ENCODE data around the gene CAV2.

The CAV2 gene

GRCh38 chr7:116518961-116519360, 19.4 kb downstream of the CAV2 start:
- Histone ChIP-seq H3K27me3 (no peaks in the 10 kb centered on the region), H3K27ac (no peak overlapping the region), H3K4me3 (no peak overlapping the region), H3K9me3 (no peaks in the 10 kb centered on the region), H3K36me3 (no peaks in the 10 kb centered on the region), H3K4me1 (peaks cover 0 to 24% (median 0%) of the 10 kb centered on the region in 4 donors)
- intact Hi-C loops (cut with DNase I; ENCODE audit: low total_unique reads), result no loop called here
- no peak for TF ChIP-seq CTCF (IDR thresholded peaks at IDR 0.05)
- no peak for DNase-seq

GRCh38 chr7:116521046-116521664, 21.6 kb downstream of the CAV2 start:
- H3K36me3 ChIP-seq, result no peaks in the 10 kb centered on the region
- no peaks in the 10 kb centered on the region for H3K9me3 ChIP-seq
- no peak for TF ChIP-seq CTCF (IDR thresholded peaks at IDR 0.05)
- intact Hi-C loops (cut with DNase I; ENCODE audit: low total_unique reads), result no loop called here
- no peaks in the 10 kb centered on the region for H3K27me3 ChIP-seq
- peaks cover 0 to 21% (median 0%) of the 10 kb centered on the region in 4 donors for H3K4me1 ChIP-seq
- H3K27ac ChIP-seq, result no peak overlapping the region
- no peak for DNase-seq
- no peak overlapping the region for H3K4me3 ChIP-seq

GRCh38 chr7:116522247-116522646, 22.7 kb downstream of the CAV2 start:
- Histone ChIP-seq H3K4me3 (no peak overlapping the region), H3K4me1 (peaks cover 0 to 21% (median 0%) of the 10 kb centered on the region in 4 donors), H3K27ac (peak overlapping the region in 1 of 2 donors; percentile 7), H3K36me3 (no peaks in the 10 kb centered on the region), H3K27me3 (no peaks in the 10 kb centered on the region), H3K9me3 (no peaks in the 10 kb centered on the region)
- intact Hi-C loops (cut with DNase I; ENCODE audit: low total_unique reads), result no loop called here
- no peak for TF ChIP-seq CTCF (IDR thresholded peaks at IDR 0.05)
- no peak for DNase-seq

- DNase-seq, result no peak
- no peak for TF ChIP-seq CTCF (IDR thresholded peaks at IDR 0.05)
- Histone ChIP-seq H3K36me3 (peaks cover 0 to 5% (median 0%) of the 10 kb centered on the region in 3 donors), H3K4me1 (peaks cover 0 to 32% (median 6%) of the 10 kb centered on the region in 4 donors), H3K27me3 (no peaks in the 10 kb centered on the region), H3K27ac (peak overlapping the region; percentile 93 to 99), H3K9me3 (no peaks in the 10 kb centered on the region), H3K4me3 (peak overlapping the region; percentile 76 to 90)
- intact Hi-C loops (cut with DNase I; ENCODE audit: low total_unique reads), result no loop called here
These were observed 24.7 kb downstream of the CAV2 start for GRCh38 chr7:116524221-116524608.

- intact Hi-C loops (cut with DNase I; ENCODE audit: low total_unique reads), result loop anchor here (5.0 kb wide), 2 partner anchors 58 to 267 kb away; no protein-coding TSS in a partner anchor
- DNase-seq, result peak; percentile 89 to 96
- no peaks in the 10 kb centered on the region for H3K27me3 ChIP-seq
- peaks cover 0 to 6% (median 0%) of the 10 kb centered on the region in 3 donors for H3K36me3 ChIP-seq
- H3K9me3 ChIP-seq, result no peaks in the 10 kb centered on the region
- TF ChIP-seq CTCF (IDR thresholded peaks at IDR 0.05), result peak in 1 of 2 experiments; percentile 36
- H3K27ac ChIP-seq, result peak within 1 kb of the TSS; percentile 93 to 99
- H3K4me3 ChIP-seq, result peak within 1 kb of the TSS; percentile 76 to 90
- H3K4me1 ChIP-seq, result peaks cover 0 to 37% (median 7%) of the 10 kb centered on the region in 4 donors
These were observed 25.2 kb downstream of the CAV2 start, which contains the start of gene CAV1 for GRCh38 chr7:116524609-116525297. TSS of gene CAV1 (plus strand) at chr7:116525036. CDS start at chr7:116525063, 27 bp downstream.
